H1 (cell line): Measurements from ENCODE around the gene LYAR. TPM values are rescaled to one million over a fixed set of nuclear protein-coding genes. Genes with fewer than 3 reads are reported as not detected.

Source experiments
- CTCF ChIA-PET: fragments of 300-600 bp; sonication (Branson Sonifier 250); formaldehyde crosslinking; loops from one replicate; lab custom pipeline; 2021; ENCODE audit not compliant: partially characterized antibody; lab: Charles Lee
- POLR2A ChIA-PET: fragments of 300-600 bp; sonication (Branson Sonifier 250); formaldehyde crosslinking; loops from one replicate; lab custom pipeline; 2021; ENCODE audit warnings: inconsistent platforms; ENCODE audit not compliant: partially characterized antibody; lab: Charles Lee
- DNase-seq, 2 experiments: peaks; one replicate each; pipeline versions ENCODE4 v3.0.0 to v3.0.0-alpha.2; 2010 to 2022; ENCODE audit warnings: low spot score in 2 of 2, low read depth in 1 of 2, mixed read lengths in 1 of 2
- FAIRE-seq: peaks from 2 replicates; lab custom pipeline; 2011; peaks lifted over from hg19 to GRCh38; lab: Jason Lieb, UNC
- H2AFZ ChIP-seq: 2 replicates; pipeline ENCODE4 v1.8.1; 2012; ENCODE audit warnings: low read length, inconsistent platforms
- H2AK5ac ChIP-seq: 2 replicates; pipeline ENCODE4 v1.6.1; 2013; ENCODE audit warnings: low read depth, low read length
- H2BK120ac ChIP-seq: replicated peaks from 2 replicates; pipeline ENCODE3; 2013; ENCODE audit warnings: low read depth, low read length, inconsistent platforms
- H2BK12ac ChIP-seq: 2 replicates; pipeline ENCODE4 v1.6.1; 2013; ENCODE audit warnings: low read depth, low read length
- H2BK15ac ChIP-seq: 2 replicates; pipeline ENCODE4 v1.6.1; 2013; ENCODE audit warnings: low read length
- H2BK20ac ChIP-seq: 2 replicates; pipeline ENCODE4 v1.6.1; 2013; ENCODE audit warnings: low read length
- H2BK5ac ChIP-seq: 2 replicates; pipeline ENCODE4 v1.6.1; 2013; ENCODE audit warnings: low read depth, low read length
- H3K14ac ChIP-seq: 2 replicates; pipeline ENCODE4 v1.6.1; 2013; ENCODE audit warnings: inconsistent platforms; ENCODE audit not compliant: insufficient read length
- H3K18ac ChIP-seq: 2 replicates; pipeline ENCODE4 v1.6.1; 2013; ENCODE audit warnings: low read length; ENCODE audit errors: extremely low read depth
- H3K23ac ChIP-seq: 2 replicates; pipeline ENCODE4 v1.6.1; 2013; ENCODE audit warnings: inconsistent platforms; ENCODE audit not compliant: insufficient read length
- H3K23me2 ChIP-seq: 2 replicates; pipeline ENCODE4 v1.6.1; 2013; ENCODE audit warnings: low read depth, low read length
- H3K27ac ChIP-seq: 2 replicates; pipeline ENCODE4 v1.6.1; 2011; ENCODE audit warnings: low read depth, low read length, inconsistent platforms
- H3K27me3 ChIP-seq, 4 experiments: replicated peaks in 1 of 4; 1 replicate in 1 of 4; 2 replicates in 3 of 4; pipeline versions ENCODE4 v1.6.1 to v1.8.1; 2011 to 2013; ENCODE audit warnings: low read length in 3 of 4, mild to moderate bottlenecking in 3 of 4, inconsistent platforms in 2 of 4, mixed read lengths in 2 of 4, moderate library complexity in 1 of 4; ENCODE audit not compliant: control insufficient read depth in 3 of 4, insufficient read depth in 3 of 4; ENCODE audit errors: extremely low read depth in 1 of 4
- H3K36me3 ChIP-seq, 4 experiments: 2 replicates each; pipeline versions ENCODE4 v1.6.1 to v1.8.1; 2011 to 2013; ENCODE audit warnings: mild to moderate bottlenecking in 4 of 4, low read length in 3 of 4, moderate library complexity in 2 of 4, control low read depth in 1 of 4, inconsistent platforms in 1 of 4; ENCODE audit not compliant: insufficient read depth in 4 of 4, control insufficient read depth in 2 of 4
- H3K4ac ChIP-seq: replicated peaks from 2 replicates; pipeline ENCODE3; 2013; ENCODE audit warnings: low read length, low read depth, mixed read lengths, inconsistent platforms; ENCODE audit not compliant: insufficient read length
- H3K4me1 ChIP-seq, 4 experiments: replicated peaks in 1 of 4; 1 replicate in 1 of 4; 2 replicates in 3 of 4; pipeline versions ENCODE4 v1.6.1 to v1.8.1; 2011 to 2013; ENCODE audit warnings: low read length in 3 of 4, inconsistent platforms in 2 of 4, mixed read lengths in 1 of 4; ENCODE audit not compliant: insufficient read depth in 4 of 4, control insufficient read depth in 3 of 4
- H3K4me2 ChIP-seq, 2 experiments: 2 replicates each; pipeline versions ENCODE4 v1.6.1 to v1.8.1; 2011 to 2013; ENCODE audit warnings: low read depth in 2 of 2, low read length in 2 of 2, control low read depth in 1 of 2, inconsistent platforms in 1 of 2, mild to moderate bottlenecking in 1 of 2; ENCODE audit not compliant: insufficient read depth in 1 of 2
- H3K4me3 ChIP-seq, 4 experiments: fragments of 200-600, 300-600 bp in 1 of 4; sonication (generic), shearing (Covaris generic), sonication (Bioruptor Twin) in 1 of 4; 2 replicates each; pipeline versions ENCODE4 v1.5.1 to v1.8.1; 2011 to 2016; ENCODE audit warnings: low read length in 4 of 4, low read depth in 3 of 4, control low read depth in 2 of 4, inconsistent platforms in 2 of 4, mild to moderate bottlenecking in 2 of 4, mixed read lengths in 1 of 4, moderate library complexity in 1 of 4; ENCODE audit not compliant: insufficient read depth in 2 of 4; ENCODE audit errors: extremely low read depth in 1 of 4
- H3K56ac ChIP-seq: replicated peaks from 2 replicates; pipeline ENCODE3; 2013; ENCODE audit warnings: low read depth, mild to moderate bottlenecking, mixed read lengths, low read length, inconsistent platforms; ENCODE audit not compliant: insufficient read length
- H3K79me1 ChIP-seq: 2 replicates; pipeline ENCODE4 v1.6.1; 2013; ENCODE audit warnings: low read depth, low read length, control low read depth
- H3K79me2 ChIP-seq, 2 experiments: 2 replicates each; pipeline versions ENCODE4 v1.6.1 to v1.8.1; 2012 to 2013; ENCODE audit warnings: low read length in 2 of 2, mild to moderate bottlenecking in 2 of 2, inconsistent platforms in 1 of 2; ENCODE audit not compliant: insufficient read depth in 2 of 2, control insufficient read depth in 1 of 2
- H3K9ac ChIP-seq, 4 experiments: replicated peaks in 1 of 4; 1 replicate in 1 of 4; 2 replicates in 3 of 4; pipeline versions ENCODE4 v1.6.1 to v1.8.1; 2011 to 2013; ENCODE audit warnings: low read depth in 3 of 4, low read length in 3 of 4, control low read depth in 2 of 4, mild to moderate bottlenecking in 2 of 4, moderate library complexity in 2 of 4, inconsistent platforms in 1 of 4; ENCODE audit errors: extremely low read depth in 1 of 4
- H3K9me3 ChIP-seq, 2 experiments: 2 replicates each; pipeline versions ENCODE4 v1.6.1 to v1.8.1; 2012 to 2013; ENCODE audit warnings: mild to moderate bottlenecking in 2 of 2, moderate library complexity in 2 of 2, control low read depth in 1 of 2, inconsistent platforms in 1 of 2, low read depth in 1 of 2, low read length in 1 of 2, mixed read lengths in 1 of 2; ENCODE audit not compliant: insufficient read depth in 2 of 2
- H4K20me1 ChIP-seq, 2 experiments: replicated peaks in 1 of 2; 2 replicates each; pipeline versions ENCODE3 to v1.8.1; 2011 to 2013; ENCODE audit warnings: inconsistent platforms in 2 of 2, low read length in 2 of 2, mild to moderate bottlenecking in 1 of 2; ENCODE audit not compliant: insufficient read depth in 2 of 2, control insufficient read depth in 1 of 2
- H4K5ac ChIP-seq: 2 replicates; pipeline ENCODE4 v1.6.1; 2013; ENCODE audit warnings: low read length, low read depth, mixed read lengths, inconsistent platforms; ENCODE audit not compliant: insufficient read length
- H4K8ac ChIP-seq: 2 replicates; pipeline ENCODE4 v1.8.0; 2013; ENCODE audit warnings: mild to moderate bottlenecking, moderate library complexity, low read length, inconsistent platforms; ENCODE audit not compliant: insufficient read depth; ENCODE audit errors: extremely low read depth
- H4K91ac ChIP-seq: replicated peaks from 2 replicates; pipeline ENCODE3; 2013; ENCODE audit warnings: low read length, mixed read lengths, inconsistent platforms; ENCODE audit not compliant: insufficient read length
- GTF2F1 ChIP-seq: IDR thresholded peaks from 2 replicates; pipeline ENCODE4 v1.6.1; 2012; ENCODE audit warnings: low read depth, low read length, improper control_type of control experiment, borderline replicate concordance
- JUND ChIP-seq: IDR thresholded peaks from 2 replicates; pipeline ENCODE4 v1.6.1; 2011; ENCODE audit warnings: mild to moderate bottlenecking, improper control_type of control experiment, low read length
- WGBS, 2 experiments: shearing (Covaris generic) in 1 of 2; methylation state at CpG; one replicate each; pipeline versions ENCODE4 v1.1.6 to v1.1.7; 2013 to 2015; ENCODE audit warnings: low lambda C conversion rate in 2 of 2, mixed read lengths in 2 of 2, inconsistent platforms in 1 of 2, low coverage in 1 of 2, missing lambda C conversion rate in 1 of 2; ENCODE audit not compliant: insufficient replicate concordance in 2 of 2, insufficient coverage in 1 of 2, insufficient read length in 1 of 2; ENCODE audit errors: extremely low coverage in 1 of 2, missing lambda C conversion rate in 1 of 2; 5-methylcytosine and 5-hydroxymethylcytosine counted together
- polyA plus RNA-seq, 7 experiments: library from polyadenylated mRNA; depleted of rRNA in 3 of 7; stranded (reverse) in 5 of 7; unstranded in 2 of 7; fragments of >200 nt in 5 of 7; fragments of 200-250 nt in 2 of 7; gene quantifications; 1 replicate in 5 of 7; 2 replicates in 1 of 7; 4 replicates in 1 of 7; pipeline versions ENCODE4 v1.2.1 to v1.2.3, GENCODE V29; 2011 to 2013; ENCODE audit warnings: missing spikeins in 2 of 7, mixed read lengths in 2 of 7
- total RNA-seq: library from RNA; stranded (reverse); fragmentation: NEBNext Ultra II Directional; extraction: Animal tissue kit (Norgen Biotek cat#: 25700); gene quantifications from 2 replicates; pipeline ENCODE4 v1.2.1, GENCODE V29; 2021
- TF ChIP-seq, protein P1 (sequence below): IDR thresholded peaks from 2 replicates; pipeline ENCODE4 v1.6.1; 2012; ENCODE audit warnings: low read length, inconsistent platforms

Gene LYAR
- total and polyA plus RNA-seq, 2 of the 8 experiments (the other 6 are each of a cell fraction or from before 2014, with no cell fraction given), result 6.5 to 46.9 TPM

DNA sequence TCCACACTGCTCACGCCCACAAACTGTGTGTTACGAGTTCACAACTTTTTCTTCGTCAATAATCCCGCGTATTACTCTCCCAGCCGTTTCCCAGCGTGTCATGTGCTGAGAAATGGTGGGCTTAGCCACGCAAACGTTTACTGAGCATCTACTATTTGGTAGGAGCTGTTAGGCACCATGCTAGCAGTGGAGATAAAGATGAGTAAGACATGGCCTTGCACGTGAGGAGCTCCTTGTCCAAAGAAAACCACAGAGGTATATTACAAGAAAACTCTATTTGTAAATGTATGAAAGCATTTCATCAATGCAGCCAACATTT lies 41.1 kb downstream of the LYAR start:
- Histone ChIP-seq H4K20me1 (no peaks in the 10 kb centered on the region), H3K79me2 (peaks cover 0 to 8% of the 10 kb centered on the region in 2 experiments; a peak in 2 of 4 replicates), H3K27ac (peak overlapping the region; percentile 88; the same call in 1 of the 2 replicates), H4K8ac (peak overlapping the region; percentile 87; the same call in 1 of the 2 replicates), H3K18ac (no peak overlapping the region), H2BK5ac (peak overlapping the region; percentile 82), H2AFZ (peak overlapping the region; percentile 96; the same call in 1 of the 2 replicates), H3K79me1 (peaks cover 3% of the 10 kb centered on the region; the same call in 1 of the 2 replicates), H3K27me3 (peaks cover 0 to 6% (median 0%) of the 10 kb centered on the region in 4 experiments; a peak in 1 of 7 replicates), H2AK5ac (0 out of 2 replicates have a peak overlapping the region, but pooled peaks have one; percentile 44), H3K36me3 (peaks cover 0 to 13% (median 7%) of the 10 kb centered on the region in 4 experiments; a peak in 5 of 8 replicates), H4K91ac (no peak overlapping the region), H2BK20ac (no peak overlapping the region), H3K23me2 (peaks cover 8% of the 10 kb centered on the region), H3K4me2 (peak overlapping the region; percentile 87 to 89), H4K5ac (no peak overlapping the region), H3K4me3 (peak overlapping the region; percentile 87 to 97 (median 90)), H3K4me1 (peaks cover 0 to 6% (median 3%) of the 10 kb centered on the region in 4 experiments; a peak in 5 of 7 replicates), H2BK12ac (peak overlapping the region; percentile 68), H2BK120ac (no peak overlapping the region), H3K14ac (no peak overlapping the region), H3K9me3 (no peaks in the 10 kb centered on the region), H2BK15ac (0 out of 2 replicates have a peak overlapping the region, but pooled peaks have one; percentile 83), H3K9ac (peak overlapping the region in 3 of 4 experiments; percentile 89 to 95 (median 91); a peak in 5 of 7 replicates), H3K4ac (no peak overlapping the region), H3K56ac (no peak overlapping the region), H3K23ac (no peak overlapping the region)
- FAIRE-seq (no peak), DNase-seq (no peak)
- CTCF ChIA-PET, result interaction anchor here (1.7 kb wide), 1 partner anchor 10 kb away, joined by 8 read pairs; no protein-coding TSS in a partner anchor
- WGBS, 2 experiments, result 55% methylated on average over 10 of the region's 10 CpGs; no CpG with 5 or more reads in 1 of the 2 experiments
- TF ChIP-seq JUND, result no peak
- TF ChIP-seq, protein P1, sequence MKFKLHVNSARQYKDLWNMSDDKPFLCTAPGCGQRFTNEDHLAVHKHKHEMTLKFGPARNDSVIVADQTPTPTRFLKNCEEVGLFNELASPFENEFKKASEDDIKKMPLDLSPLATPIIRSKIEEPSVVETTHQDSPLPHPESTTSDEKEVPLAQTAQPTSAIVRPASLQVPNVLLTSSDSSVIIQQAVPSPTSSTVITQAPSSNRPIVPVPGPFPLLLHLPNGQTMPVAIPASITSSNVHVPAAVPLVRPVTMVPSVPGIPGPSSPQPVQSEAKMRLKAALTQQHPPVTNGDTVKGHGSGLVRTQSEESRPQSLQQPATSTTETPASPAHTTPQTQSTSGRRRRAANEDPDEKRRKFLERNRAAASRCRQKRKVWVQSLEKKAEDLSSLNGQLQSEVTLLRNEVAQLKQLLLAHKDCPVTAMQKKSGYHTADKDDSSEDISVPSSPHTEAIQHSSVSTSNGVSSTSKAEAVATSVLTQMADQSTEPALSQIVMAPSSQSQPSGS, result no peak
- no peak for TF ChIP-seq GTF2F1
- TF ChIP-seq, all 59 proteins: peak for 0
- POLR2A ChIA-PET, result interaction anchor here (1.0 kb wide), 1 partner anchor 18 kb away, joined by 3 read pairs; no protein-coding TSS in a partner anchor
